Measurements from ENCODE around the gene PDE2A. TPM values are rescaled to one million over a fixed set of nuclear protein-coding genes. Genes with fewer than 3 reads are reported as not detected.

PDE2A gene
- polyA plus RNA-seq, 3 donors, result 0.18 to 1.7 (median 0.53) TPM

DNA sequence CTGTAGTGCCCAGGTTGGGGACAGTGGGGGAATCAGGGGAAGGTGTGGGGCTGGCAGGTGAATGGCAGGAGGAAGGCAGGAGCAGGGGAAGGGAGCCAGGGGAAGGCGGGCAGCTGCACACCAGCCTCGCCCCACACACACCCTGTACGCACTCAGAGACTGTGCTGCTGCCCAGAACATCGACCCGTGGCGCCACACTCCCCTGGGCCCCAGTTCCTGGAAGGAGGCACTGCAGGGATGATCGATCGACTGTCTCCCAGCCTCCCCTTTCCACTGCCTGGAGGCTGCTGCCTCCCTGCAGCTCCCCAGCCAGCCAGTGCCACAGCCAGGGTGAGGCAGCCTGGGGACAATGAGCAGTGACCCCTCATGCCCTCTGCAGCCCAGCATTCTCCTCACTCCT lies 19.2 kb downstream of the PDE2A start:
- no peaks in the 10 kb centered on the region for H3K9me3 ChIP-seq (replicated peaks in 1 of 2; ENCODE audit: control insufficient read depth in 1 of 2, insufficient read depth in 1 of 2, low read length in 2 of 2)
- intact Hi-C loops (cut with micrococcal nuclease), result no loop called here
- 96% methylated on average over 6 of the region's 8 CpGs for WGBS (ENCODE audit: insufficient coverage)
- H3K79me2 ChIP-seq (ENCODE audit: insufficient read depth, low read length), result no peaks in the 10 kb centered on the region
- no peak overlapping the region for H3K4me3 ChIP-seq (replicated peaks in 1 of 3; ENCODE audit: low read depth in 2 of 3, low read length in 3 of 3)
- TF ChIP-seq, protein P1, sequence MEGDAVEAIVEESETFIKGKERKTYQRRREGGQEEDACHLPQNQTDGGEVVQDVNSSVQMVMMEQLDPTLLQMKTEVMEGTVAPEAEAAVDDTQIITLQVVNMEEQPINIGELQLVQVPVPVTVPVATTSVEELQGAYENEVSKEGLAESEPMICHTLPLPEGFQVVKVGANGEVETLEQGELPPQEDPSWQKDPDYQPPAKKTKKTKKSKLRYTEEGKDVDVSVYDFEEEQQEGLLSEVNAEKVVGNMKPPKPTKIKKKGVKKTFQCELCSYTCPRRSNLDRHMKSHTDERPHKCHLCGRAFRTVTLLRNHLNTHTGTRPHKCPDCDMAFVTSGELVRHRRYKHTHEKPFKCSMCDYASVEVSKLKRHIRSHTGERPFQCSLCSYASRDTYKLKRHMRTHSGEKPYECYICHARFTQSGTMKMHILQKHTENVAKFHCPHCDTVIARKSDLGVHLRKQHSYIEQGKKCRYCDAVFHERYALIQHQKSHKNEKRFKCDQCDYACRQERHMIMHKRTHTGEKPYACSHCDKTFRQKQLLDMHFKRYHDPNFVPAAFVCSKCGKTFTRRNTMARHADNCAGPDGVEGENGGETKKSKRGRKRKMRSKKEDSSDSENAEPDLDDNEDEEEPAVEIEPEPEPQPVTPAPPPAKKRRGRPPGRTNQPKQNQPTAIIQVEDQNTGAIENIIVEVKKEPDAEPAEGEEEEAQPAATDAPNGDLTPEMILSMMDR (IDR thresholded peaks at IDR 0.05), result no peak
- DNase-seq, result no peak
- H3K27me3 ChIP-seq (ENCODE audit: control insufficient read depth in 2 of 2, insufficient read depth in 2 of 2, low read length in 2 of 2), result no peaks in the 10 kb centered on the region
- H3K4me1 ChIP-seq (ENCODE audit: control insufficient read depth in 1 of 2, insufficient read depth in 2 of 2, low read length in 2 of 2), result no peaks in the 10 kb centered on the region
- Mint-ChIP-seq H3K36me3 (no peaks in the 10 kb centered on the region), H3K27ac (peak overlapping the region in 1 of 7 donors; percentile 24), H3K4me1 (peaks cover 5% of the 10 kb centered on the region), H3K9me3 (no peaks in the 10 kb centered on the region), H3K27me3 (ENCODE audit: low read depth in 3 of 3) (peaks cover 12 to 22% (median 21%) of the 10 kb centered on the region in 3 donors), H3K4me3 (no peak overlapping the region)
- no peak overlapping the region for H3K4me2 ChIP-seq (replicated peaks; ENCODE audit: extremely low read depth, low read length, poor library complexity, severe bottlenecking)
- H2AFZ ChIP-seq (ENCODE audit: insufficient read depth, low read depth, low read length, poor library complexity, severe bottlenecking), result no peak overlapping the region
- no peak overlapping the region for H3K27ac ChIP-seq (ENCODE audit: low read depth in 1 of 2, low read length in 2 of 2)
- no peak overlapping the region for H3K9ac ChIP-seq (ENCODE audit: insufficient read depth, low read length, poor library complexity, severe bottlenecking)
- no peaks in the 10 kb centered on the region for H3K36me3 ChIP-seq (replicated peaks in 1 of 2; ENCODE audit: control insufficient read depth in 1 of 2, insufficient read depth in 2 of 2, low read length in 2 of 2)
- H4K20me1 ChIP-seq (ENCODE audit: insufficient read depth, low read length), result no peaks in the 10 kb centered on the region

DNA sequence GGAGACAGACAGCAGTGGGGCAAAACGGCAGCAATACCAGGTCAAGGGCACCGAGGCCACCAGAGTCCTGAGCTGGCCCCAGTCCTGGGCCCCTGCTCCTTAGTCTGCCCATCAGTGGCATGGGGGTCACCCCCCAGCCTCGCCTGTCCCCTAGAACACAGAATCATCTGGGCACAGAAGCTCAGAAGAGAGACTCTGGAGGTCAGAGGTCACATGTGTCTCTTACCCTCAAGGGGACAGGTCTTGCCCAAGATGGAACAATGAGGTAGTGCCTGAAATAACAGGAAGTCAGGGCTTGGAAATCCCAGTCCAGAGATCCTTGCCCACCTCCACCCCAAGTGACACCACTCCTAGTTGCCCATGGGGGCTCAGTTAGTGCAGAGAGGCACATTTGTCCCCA lies 20.6 kb downstream of the PDE2A start:
- Mint-ChIP-seq H3K27ac (peak overlapping the region in 1 of 7 donors; percentile 70), H3K27me3 (ENCODE audit: low read depth in 3 of 3) (peaks cover 9 to 21% (median 19%) of the 10 kb centered on the region in 3 donors), H3K36me3 (no peaks in the 10 kb centered on the region), H3K9me3 (no peaks in the 10 kb centered on the region), H3K4me3 (no peak overlapping the region), H3K4me1 (peaks cover 5% of the 10 kb centered on the region)
- Histone ChIP-seq H4K20me1 (ENCODE audit: insufficient read depth, low read length) (no peaks in the 10 kb centered on the region), H3K9ac (ENCODE audit: insufficient read depth, low read length, poor library complexity, severe bottlenecking) (no peak overlapping the region), H3K36me3 (replicated peaks in 1 of 2; ENCODE audit: control insufficient read depth in 1 of 2, insufficient read depth in 2 of 2, low read length in 2 of 2) (no peaks in the 10 kb centered on the region), H3K79me2 (ENCODE audit: insufficient read depth, low read length) (no peaks in the 10 kb centered on the region), H3K4me3 (replicated peaks in 1 of 3; ENCODE audit: low read depth in 2 of 3, low read length in 3 of 3) (no peak overlapping the region), H3K27me3 (ENCODE audit: control insufficient read depth in 2 of 2, insufficient read depth in 2 of 2, low read length in 2 of 2) (no peaks in the 10 kb centered on the region), H3K27ac (ENCODE audit: low read depth in 1 of 2, low read length in 2 of 2) (no peak overlapping the region), H2AFZ (ENCODE audit: insufficient read depth, low read depth, low read length, poor library complexity, severe bottlenecking) (no peak overlapping the region), H3K9me3 (replicated peaks in 1 of 2; ENCODE audit: control insufficient read depth in 1 of 2, insufficient read depth in 1 of 2, low read length in 2 of 2) (no peaks in the 10 kb centered on the region), H3K4me1 (ENCODE audit: control insufficient read depth in 1 of 2, insufficient read depth in 2 of 2, low read length in 2 of 2) (no peaks in the 10 kb centered on the region), H3K4me2 (replicated peaks; ENCODE audit: extremely low read depth, low read length, poor library complexity, severe bottlenecking) (no peak overlapping the region)
- intact Hi-C loops (cut with micrococcal nuclease), result no loop called here
- TF ChIP-seq, protein P1 (IDR thresholded peaks at IDR 0.05), result no peak
- WGBS (ENCODE audit: insufficient coverage), result 100% methylated on average over 2 of the region's 3 CpGs
- peak in 2 of 3 donors; percentile 27 to 77 for DNase-seq
